C4-2B (cell line): ENCODE data around the gene CTR9.

Source experiments
- CTCF ChIP-seq: fragments of 450-650 bp; conservative IDR thresholded peaks from 2 replicates; pipeline ENCODE4 v1.5.1; 2017; ENCODE audit warnings: mild to moderate bottlenecking
- ZFX ChIP-seq: fragments of 450-650 bp; IDR thresholded peaks from 2 replicates; pipeline ENCODE4 v1.6.1; 2017

- TF ChIP-seq CTCF (no peak), ZFX (no peak)
These were observed 34.1 kb downstream of the CTR9 start for GRCh38 chr11:10785146-10785474.
